ENCODE data around the gene C3orf70. TPM values are rescaled to one million over a fixed set of nuclear protein-coding genes. Genes with fewer than 3 reads are reported as not detected.

C3orf70 gene, protein sequence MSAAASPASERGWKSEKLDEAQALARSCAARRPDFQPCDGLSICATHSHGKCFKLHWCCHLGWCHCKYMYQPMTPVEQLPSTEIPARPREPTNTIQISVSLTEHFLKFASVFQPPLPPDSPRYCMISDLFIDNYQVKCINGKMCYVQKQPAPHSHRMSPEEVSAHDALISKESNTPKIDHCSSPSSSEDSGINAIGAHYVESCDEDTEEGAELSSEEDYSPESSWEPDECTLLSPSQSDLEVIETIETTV
- 0.05 TPM in 1 of 2 replicates, not detected in the other for total RNA-seq
- not detected for polyA plus RNA-seq (2012)

DNA sequence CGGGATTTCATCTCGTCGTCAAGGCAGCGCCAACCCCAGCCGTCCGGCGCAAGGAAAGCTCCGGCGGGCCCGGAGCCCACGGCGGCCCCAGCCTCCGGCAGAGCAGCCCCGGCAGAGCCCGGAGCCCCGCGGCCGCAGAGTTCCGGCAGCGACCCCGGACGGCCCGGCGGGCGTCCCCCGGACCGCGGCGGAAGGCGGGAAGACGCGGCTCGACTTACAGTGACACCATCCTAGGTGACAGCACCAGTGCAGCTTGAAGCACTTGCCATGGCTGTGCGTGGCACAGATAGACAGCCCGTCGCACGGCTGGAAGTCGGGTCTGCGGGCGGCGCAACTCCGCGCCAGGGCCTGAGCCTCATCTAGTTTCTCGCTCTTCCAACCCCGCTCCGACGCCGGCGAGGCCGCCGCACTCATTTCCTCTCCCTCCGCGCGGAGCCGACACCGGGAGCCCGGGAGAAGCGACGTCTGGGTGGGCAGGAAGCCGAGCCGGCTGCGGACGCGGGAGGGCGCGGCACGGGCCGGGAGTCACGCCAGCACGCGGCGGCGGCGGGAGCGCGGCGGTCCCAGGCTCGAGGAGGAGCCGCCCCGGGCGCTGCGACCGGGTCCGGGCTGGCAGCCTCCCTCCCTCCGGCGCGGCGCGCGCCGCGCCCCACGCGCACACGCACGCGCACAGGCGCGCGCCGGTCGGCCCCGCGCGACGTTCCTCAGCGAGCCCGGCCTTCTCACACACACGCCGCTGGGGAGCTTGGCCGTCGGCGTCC is at the start of gene C3orf70:
Gene C3orf70 (minus strand): TSS at position 651 of the 761 bp plus-strand sequence. CDS start 237 bp downstream, at position 414.
- peak; percentile 45 for DNase-seq (ENCODE audit: low read depth)

DNA sequence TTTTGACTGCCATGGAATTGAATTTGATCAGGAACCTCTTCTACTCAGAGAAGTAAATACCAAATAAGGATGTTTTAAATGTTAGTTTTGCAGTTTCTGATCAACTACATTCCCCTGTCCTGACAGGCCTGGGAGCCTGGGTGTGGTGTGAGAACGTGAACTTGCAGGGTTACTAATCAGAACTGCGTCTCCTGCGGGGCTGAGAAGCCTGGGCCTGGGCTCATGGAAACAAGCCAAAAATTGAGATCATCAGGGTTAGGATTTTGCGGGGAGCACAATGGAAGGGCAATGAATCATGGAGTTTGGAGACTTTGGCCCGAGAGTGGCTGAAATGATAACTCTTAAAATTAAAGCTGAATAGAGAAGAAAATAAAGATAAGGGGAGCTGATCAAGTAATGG is 47.8 kb upstream of the C3orf70 start:
- peak; percentile 65 for DNase-seq (ENCODE audit: low read depth)

DNA sequence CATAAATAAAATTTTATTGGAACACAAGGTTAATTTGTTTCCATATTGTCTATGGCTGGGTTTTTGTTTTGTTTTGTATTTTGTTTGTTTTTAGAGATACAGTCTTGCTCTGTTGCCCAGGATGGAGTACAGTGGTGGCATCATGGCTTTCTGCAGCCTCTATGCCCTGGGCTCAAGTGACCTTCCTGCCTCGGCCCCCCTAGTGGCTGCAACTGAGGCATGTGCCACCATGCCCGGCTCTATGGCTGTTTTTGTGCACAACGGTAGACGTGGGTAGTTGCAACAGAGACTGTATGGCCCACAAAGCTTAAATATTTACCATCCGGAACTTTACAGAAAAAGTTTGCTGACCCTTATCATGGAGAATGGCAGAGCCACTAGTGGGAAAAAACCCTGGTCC is 46.8 kb upstream of the C3orf70 start:
- DNase-seq (ENCODE audit: low read depth), result no peak

DNA sequence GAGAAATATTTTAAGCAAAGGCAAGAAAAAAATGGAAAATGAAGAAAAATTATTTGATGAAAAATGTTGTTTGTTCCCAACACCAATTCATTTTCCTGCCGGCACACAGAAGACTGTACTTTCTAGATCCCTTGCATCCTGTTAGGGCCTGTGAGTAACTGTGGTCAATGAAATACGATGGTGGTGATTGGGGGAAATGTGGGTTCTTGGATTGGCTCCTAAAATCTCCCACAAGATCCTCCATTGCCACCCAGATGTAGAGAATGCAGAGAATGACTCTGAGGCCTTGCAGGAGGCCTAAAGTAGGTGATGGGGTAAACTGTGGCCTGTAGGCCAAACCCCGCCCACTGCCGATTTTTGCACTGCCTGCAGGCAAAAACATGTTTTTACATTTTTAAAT is 46.3 kb upstream of the C3orf70 start:
- DNase-seq (ENCODE audit: low read depth), result no peak

DNA sequence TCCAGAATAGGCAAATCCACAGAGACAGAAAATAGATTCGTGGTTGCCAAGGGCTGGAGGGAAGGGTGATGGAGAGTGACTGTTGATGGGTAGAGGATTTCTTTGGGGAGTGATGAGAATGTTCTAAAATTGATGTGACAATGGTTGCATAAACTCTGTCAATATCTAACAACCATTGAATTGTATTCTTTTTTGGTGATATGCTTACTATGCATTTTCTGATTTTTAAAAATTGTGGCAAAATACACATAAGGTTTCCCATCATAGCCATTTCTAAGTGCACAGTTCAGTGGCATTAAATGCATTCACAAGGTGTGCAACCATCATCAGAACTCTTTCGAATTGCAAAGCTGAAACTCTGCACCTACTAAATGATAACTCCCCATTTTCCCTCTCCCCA is 44.2 kb upstream of the C3orf70 start:
- no peak for DNase-seq (ENCODE audit: low read depth)

DNA sequence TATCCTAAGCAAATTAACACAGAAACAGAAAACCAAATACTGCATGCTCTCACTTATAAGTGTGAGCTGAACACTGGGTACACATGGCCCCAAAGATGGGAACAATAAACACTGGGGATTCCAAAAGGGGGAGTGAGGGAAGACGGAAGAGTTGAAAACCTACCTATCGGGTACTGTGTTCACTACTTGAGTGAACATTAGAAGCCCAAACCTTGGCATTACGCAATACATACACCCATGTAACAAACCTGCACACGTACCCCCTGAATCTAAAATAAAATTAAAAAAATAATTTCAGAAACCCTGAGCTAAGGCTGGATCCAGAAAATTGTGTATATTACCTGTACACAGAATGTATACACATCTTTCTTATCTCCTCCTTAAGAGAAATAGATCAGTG is 42.8 kb upstream of the C3orf70 start:
- DNase-seq (ENCODE audit: low read depth), result no peak

DNA sequence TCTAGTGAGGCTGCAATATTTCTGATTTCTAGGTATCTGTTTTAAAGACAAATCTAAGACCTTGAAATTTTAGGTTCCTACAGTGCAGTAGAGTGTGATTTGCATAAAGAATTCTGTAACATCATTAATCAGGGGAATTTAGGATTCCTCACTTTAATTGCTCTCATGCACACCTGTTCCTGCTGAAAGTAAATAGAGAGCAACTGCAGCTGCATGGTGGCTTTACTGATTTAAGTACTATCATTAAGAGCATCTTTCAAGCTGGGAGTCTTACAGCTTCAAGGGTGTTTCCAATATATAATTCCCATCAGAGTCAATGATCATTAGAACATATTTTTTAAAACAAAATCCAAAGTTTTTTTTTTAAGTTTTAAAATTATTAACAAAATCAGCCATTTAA is 36.0 kb upstream of the C3orf70 start:
- DNase-seq (ENCODE audit: low read depth), result no peak

DNA sequence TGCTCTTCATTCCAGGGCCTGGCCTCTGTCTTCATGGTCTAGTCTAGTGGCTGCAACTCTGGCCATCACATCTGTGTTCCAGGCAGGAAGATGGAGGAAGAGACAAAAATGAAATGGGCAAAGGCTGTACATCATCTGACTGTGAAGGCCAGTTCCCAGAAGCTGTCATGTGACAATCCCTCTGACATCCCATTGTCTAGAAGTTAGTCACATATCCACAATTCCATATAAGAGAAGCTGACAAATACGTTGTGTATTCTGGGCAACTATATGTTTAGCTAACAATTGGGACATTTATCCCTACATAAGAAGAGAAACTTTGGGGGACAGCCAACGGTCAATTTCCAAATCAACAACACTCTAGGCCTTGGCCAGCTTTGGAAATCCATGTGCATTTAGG is 34.5 kb upstream of the C3orf70 start:
- no peak for DNase-seq (ENCODE audit: low read depth)

DNA sequence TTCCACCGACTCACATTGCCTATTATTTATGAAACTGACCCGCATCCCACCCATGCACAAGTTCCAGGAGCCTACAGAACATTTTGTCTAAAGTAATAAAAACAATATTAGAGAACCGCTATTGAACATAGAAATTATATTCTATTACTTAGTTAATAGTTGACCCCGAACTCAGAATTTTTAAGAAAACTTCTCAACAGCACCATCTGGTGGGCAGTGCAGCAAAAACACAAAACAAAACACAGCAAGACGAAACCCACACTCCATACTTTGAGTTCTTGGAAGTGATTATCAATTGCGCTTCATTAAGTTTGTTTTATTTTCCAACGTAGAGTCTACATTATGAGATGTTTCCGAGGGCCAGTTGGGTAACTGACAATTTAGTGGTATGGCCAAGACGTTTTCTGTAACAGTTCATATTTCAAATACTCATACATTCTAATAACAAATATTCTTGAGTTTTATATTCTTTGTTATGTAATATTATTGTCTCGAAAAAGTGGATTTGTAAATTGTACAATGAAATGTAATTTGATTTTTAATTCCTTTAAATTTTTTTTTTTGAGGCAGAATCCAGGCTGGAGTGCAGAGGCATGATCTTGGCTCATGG is 24.0 kb upstream of the C3orf70 start:
- DNase-seq (ENCODE audit: low read depth), result peak; percentile 56

DNA sequence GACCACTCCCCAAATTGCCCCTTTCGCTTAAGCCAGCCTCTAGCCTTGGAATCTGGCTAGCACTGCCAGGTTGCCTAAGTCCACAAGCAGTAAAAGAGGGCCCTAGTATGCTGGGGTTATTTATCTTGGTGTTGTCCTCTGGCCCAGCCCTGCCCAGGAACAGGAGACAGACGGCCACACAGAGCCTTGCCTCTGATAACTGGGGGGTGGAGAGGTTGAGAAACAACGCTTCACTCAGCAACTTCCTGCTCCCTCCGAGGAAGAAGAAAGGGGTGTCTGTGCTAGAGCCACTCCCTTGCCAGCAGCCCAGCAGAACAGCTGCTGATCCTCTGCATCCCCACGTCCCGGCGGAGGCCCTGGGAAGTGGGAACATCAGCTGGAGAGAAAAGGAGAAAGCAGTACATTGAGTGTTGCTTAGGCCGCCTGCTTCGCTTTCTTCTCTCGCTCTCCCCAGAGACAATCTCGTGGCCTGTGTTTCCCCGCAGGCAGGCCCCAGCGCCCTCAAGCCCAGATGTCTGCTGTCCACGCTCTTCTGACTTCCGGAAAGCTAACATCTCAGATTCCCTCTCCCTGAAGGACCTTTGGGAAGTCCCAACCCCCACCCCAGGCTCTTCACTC is 22.6 kb upstream of the C3orf70 start:
- DNase-seq (ENCODE audit: low read depth), result peak; percentile 72

DNA sequence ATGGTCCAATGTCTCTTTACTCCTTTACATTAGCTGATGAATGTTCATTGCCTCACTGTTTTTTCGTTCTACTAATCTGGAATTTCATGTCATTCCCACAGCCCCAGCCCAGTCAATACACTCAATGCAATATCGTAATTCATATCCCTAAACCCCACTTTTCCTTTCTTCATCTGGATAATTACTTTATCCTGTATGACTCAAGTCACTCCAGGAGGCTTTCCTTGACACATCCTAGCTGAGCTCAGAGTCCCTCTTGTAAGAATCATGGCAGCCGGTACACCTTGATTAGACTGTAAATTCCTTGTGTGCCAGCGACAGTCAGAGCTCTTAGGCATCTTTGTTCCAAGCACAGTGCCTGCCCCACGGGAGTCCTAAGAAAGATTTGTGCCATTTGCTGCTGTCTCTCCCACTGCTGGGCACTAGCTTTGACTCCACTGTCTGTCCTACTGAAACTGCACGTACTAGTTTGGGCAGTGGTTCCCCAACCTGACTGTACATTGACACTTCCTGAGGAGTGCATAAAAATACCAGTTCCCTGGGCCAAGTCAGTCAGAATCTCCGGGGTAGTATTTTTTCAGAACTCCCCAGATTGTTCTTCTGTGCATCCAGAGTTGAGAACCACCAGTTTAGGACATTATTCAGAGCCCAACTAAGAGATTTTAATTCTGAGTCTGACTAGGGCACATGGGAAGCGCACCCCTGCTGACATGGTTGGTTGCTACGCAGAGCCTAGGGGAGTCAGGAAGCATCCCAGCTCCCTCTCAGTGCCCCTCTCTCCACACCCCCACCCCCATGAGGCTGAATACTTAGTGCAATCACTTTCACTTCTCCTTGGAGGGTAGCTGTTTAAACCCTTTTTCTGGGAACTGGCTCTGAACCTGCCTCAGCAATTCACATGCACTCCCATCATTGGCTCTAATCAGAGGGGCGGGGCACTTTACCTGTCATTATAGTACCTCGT is 19.5 kb upstream of the C3orf70 start:
- DNase-seq (ENCODE audit: low read depth), result no peak

DNA sequence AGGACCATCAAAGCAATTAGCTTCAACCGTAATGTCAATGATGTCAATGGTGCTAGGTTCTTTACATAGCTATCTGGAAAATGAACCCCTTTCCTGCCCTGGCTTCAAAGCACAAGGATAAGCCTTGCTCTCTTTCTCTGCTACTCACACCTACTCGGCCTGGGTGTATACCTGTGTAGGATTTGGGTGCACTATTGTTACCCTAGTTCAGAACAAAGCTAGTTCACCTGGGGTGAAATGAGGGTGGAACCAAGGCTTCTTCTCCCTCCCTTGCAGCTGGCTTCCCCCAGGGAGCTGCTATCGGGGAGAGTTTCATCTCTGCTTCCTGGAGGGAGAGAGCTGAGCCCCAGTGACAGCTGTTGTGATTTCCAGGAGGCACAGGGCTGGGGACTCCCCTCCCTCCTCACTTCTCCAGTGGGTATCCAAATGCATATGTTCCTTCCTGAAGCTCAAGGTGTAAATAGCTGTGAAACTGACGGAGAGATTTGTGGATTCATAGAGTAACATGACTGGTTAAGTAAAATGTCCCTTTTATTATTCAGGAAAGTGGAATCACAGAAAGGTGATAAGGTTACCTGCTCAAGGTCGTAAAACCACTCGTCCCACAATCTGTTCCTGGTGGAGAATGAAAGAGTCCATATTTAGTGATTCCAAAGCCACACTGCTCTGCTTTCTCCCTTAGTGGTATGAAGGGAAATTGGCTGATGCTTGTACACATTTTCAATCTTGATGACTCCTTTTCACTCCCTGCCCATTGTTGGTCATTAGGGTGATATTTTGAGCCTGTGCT is 11.8 kb upstream of the C3orf70 start:
- peak; percentile 43 for DNase-seq (ENCODE audit: low read depth)

DNA sequence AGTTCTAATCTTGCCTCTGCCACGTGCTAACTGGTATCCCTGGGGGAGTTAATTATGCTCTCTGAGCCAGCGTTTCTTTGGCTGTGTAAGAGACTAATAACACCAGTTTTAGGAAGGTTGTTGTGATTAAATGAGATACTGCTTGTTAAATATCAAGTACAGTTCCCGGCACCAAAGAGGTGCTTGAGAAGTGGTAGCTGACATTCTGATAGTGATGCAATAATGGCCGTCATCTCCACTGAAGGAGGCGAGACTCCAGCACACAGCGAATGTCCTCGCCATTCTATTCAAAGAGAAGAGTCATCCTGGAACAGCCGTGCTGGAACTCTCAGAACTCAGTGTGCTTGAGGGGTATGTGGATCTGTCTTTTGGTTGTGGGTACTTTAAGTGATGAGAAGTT is 9.8 kb upstream of the C3orf70 start:
- no peak for DNase-seq (ENCODE audit: low read depth)

DNA sequence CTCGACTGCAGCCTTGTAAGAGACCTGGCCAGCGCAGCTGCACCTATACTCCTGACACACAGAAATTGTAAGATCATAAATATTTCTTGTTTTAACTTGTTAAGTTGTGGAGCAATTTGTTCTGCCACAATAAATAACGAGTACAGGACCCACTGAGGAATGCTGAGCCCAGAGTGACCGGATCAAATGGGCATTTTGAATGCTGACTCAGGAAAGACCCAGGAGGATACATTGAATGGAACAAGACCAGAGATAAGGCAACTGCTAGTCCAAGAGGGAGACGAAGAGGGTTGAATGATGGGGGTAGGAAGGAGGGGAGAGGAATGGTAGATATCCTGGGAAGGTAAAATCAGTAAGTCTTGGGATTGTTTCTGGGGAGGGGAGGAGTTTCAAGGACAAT is 8.9 kb upstream of the C3orf70 start:
- no peak for DNase-seq (ENCODE audit: low read depth)

DNA sequence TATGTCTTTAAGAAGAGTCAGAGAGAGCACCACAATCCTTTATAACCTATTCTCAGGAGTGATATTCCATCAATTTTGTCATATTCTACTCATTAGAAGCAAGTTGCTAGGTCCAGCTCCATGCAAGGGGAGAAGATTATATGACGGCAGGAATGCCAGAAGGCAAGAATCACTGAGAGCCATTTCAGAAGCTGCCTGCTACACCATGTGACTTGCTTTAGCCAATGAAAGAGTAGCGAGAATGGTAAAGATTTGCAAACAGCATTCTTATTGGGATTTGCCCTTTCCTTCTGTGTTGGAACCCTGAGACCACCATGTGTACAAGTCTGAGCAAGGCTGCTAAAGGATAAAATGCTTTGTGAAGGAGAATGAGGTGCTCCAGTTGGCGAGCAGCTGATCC is 4.5 kb upstream of the C3orf70 start:
- no peak for DNase-seq (ENCODE audit: low read depth)

DNA sequence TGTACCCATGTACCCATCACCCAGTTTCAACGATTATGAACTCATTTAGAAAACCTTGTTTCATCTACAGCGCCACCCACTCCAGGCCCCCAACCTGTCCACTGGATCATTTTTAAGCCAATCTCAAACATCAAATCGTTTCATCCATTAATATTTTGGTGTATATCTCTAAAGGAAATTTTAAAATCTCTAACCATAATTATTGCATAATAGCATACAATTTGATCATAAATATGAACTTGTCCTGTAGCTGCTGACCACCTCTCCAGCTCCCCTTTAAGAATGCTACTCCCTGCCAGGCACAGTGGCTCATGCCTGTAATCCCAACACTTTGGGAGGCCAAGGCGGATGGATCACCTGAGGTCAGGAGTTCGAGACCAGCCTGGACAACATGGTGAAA is 2.8 kb upstream of the C3orf70 start:
- no peak for DNase-seq (ENCODE audit: low read depth)

DNA sequence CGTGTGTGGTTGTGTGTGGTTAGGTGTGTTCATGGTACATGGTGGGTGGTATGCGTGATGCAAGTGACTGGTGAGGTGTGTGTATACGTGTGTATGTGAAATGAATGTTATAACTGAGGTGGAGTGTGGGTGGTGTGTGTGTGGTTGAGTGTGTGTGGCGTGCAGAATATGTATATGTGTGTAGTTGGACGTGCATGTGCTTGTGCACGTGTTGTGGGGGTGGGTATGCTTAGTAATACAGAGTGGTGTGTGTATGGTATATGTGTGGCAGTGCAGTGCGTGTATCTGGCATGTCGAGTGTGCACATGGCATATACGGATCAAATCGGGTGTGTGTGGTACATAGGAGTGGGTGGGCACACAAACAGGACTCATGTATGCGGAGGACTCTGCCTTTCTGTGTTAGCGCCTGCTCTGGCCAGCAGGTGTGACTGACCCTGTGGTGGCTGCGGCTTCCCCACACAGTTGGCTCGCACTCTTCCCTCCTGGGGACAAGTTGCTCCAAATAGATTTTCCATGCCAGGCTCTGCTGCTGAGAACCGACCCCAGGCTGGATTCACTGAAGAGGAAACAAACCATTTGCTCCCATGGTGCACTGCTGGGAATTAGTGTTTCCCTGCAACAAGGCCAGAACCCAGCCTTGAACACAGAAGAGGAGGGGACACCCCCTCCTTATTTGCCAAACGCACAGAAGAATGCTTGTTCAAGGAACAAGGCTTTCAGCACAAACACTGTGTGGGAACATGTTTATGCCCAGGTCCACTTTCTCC is 1.2 kb upstream of the C3orf70 start:
- DNase-seq (ENCODE audit: low read depth), result peak; percentile 86

DNA sequence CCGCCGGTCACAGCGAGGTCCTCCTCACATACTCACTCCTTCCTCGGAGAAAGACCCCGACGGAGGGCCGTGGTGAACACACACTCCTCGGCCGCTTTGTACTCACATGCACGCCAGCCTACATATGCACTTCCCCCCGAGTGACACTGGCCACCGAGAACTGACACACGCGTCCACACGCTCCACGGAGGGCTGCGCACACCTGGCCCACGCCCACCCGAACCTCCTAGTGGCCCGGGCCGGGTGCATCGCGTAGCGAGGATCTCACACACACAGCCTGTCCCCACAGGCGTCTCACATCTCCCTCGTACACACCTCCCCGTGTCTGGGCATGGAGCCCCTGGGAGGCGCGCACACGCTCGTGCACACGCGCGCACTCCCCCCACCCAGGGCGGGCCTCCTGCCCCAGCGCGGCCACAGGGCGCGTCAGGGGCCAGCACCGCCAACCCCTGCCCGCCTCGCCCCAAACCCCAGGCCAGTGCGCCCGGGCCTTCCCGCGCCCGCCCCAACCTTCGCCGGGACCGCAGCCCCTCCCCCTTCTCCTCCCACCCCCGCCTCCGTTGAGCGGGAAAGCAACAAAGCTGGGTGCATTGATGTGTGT is 411 bp upstream of the C3orf70 start:
- no peak for DNase-seq (ENCODE audit: low read depth)

DNA sequence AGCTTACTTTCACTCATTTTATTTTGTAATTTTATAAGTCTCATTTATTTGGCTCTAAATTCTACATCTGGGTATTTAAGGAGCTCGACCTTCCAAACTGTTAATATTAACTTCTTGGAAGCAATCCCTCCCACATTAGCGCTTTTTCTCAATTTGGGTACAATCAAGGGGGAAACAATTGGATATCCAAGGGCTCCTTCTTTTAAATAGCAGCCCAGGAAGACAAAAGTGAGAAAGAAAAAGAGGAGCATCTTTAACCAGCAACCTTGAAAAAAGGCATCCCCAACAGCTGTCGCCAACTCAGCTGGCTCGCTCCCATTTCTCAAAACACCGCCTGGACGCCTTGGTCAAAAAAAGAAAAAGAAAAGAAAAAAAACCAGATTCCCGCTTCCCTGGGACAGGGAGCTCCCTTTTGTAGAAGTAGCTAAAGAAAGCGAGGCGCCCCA is 873 bp downstream of the C3orf70 start:
- DNase-seq (ENCODE audit: low read depth), result no peak
